Heart left ventricle (tissue), 16 donors: ENCODE results near the gene ARHGEF17. TPM values are rescaled to one million over a fixed set of nuclear protein-coding genes. Genes with fewer than 3 reads are reported as not detected.
A peak's percentile ranks its signal among the peaks of the same experiment; 100 is the strongest.

ENCODE experiments used
- ATAC-seq, 4 donors: fragments of 200-7000 bp; cut with Tn5 transposase; one replicate each; pipeline ENCODE4 v1.9.1; 2020 to 2022; ENCODE audit warnings: moderate library complexity in 4 of 4, mild to moderate bottlenecking in 3 of 4, moderate number of reproducible peaks in 1 of 4
- DNase-seq, 5 donors: peaks; one replicate each; pipeline ENCODE4 v3.0.0-alpha.2; 2020
- H3K27ac ChIP-seq, 12 donors: fragments of 200-600 bp; sonication (generic) in 4 of 12; one replicate each; pipeline versions ENCODE4 v1.5.0 to v1.8.0; 2016 to 2022; ENCODE audit warnings: mild to moderate bottlenecking in 2 of 12
- H3K27me3 ChIP-seq, 9 donors: fragments of 200-600 bp; sonication (generic) in 2 of 9; one replicate each; pipeline versions ENCODE4 v1.5.1 to v1.8.0; 2016 to 2022; ENCODE audit warnings: mild to moderate bottlenecking in 3 of 9
- H3K36me3 ChIP-seq, 9 donors: fragments of 200-600 bp; sonication (generic) in 2 of 9; one replicate each; pipeline versions ENCODE4 v1.5.0 to v1.8.0; 2018 to 2022; ENCODE audit warnings: mild to moderate bottlenecking in 2 of 9
- H3K4me1 ChIP-seq, 12 donors: fragments of 200-600 bp; sonication (generic) in 4 of 12; one replicate each; pipeline versions ENCODE4 v1.5.0 to v1.8.0; 2016 to 2022; ENCODE audit warnings: mild to moderate bottlenecking in 3 of 12
- H3K4me3 ChIP-seq, 12 donors: fragments of 200-600 bp; sonication (generic) in 4 of 12; one replicate each; pipeline versions ENCODE4 v1.5.0 to v1.8.0; 2017 to 2022; ENCODE audit warnings: mild to moderate bottlenecking in 9 of 12, moderate library complexity in 4 of 12
- H3K9me3 ChIP-seq, 12 donors: fragments of 200-600 bp; sonication (generic) in 4 of 12; one replicate each; pipeline versions ENCODE4 v1.5.0 to v1.8.0; 2016 to 2022; ENCODE audit warnings: mild to moderate bottlenecking in 1 of 12
- POLR2A ChIP-seq, 2 donors: fragments of 450-650 bp; IDR thresholded peaks; one replicate each; pipeline ENCODE4 v1.6.1; 2017; ENCODE audit warnings: antibody characterized with exemption in 2 of 2, mild to moderate bottlenecking in 2 of 2, moderate library complexity in 2 of 2
- WGBS, 4 donors: extraction: QIAGEN DNeasy Blood & Tissue Kit in 2 of 4; methylation state at CpG; one replicate each; pipeline versions ENCODE4 v1.1.5 to v1.1.7; 2013 to 2018; 5-methylcytosine and 5-hydroxymethylcytosine counted together
- intact Hi-C, 10 donors: fragments of 100-400 bp; cut with DNase I; formaldehyde crosslinking; loops; one replicate each; pipeline versions ENCODE4 v1.11.1 to v1.14.2; 2022
- polyA plus RNA-seq, 2 donors: library from polyadenylated mRNA; stranded (reverse); fragments of 200-250 nt; gene quantifications; one replicate each; pipeline ENCODE4 v1.2.3, GENCODE V29; 2013
- total RNA-seq, 9 donors: library from RNA; depleted of rRNA in 2 of 9; stranded (reverse); fragments of >200 nt in 2 of 9; fragmentation: NEBNext Ultra II Directional in 3 of 9; extraction: Animal tissue kit (Norgen Biotek cat#: 25700) in 3 of 9; gene quantifications; one replicate each; pipeline versions ENCODE4 v1.1.0 to v1.2.4, GENCODE V29; 2016 to 2023
- TF ChIP-seq, protein P1 (sequence below), 12 donors: fragments of 200-600 bp; sonication (generic) in 4 of 12; IDR thresholded peaks; one replicate each; pipeline versions ENCODE4 v1.5.0 to v1.8.0; 2018 to 2022; ENCODE audit warnings: antibody characterized with exemption in 12 of 12, mild to moderate bottlenecking in 5 of 12
- donor health status: ischemic (EF 13 %, LVEDD 7.1; RV severe dilation, severe dysfunction).
- donor health status: healthy with polysubstance abuse.
- donor health status: DM: no; HTN: yes; CAD: no.
- donor health status: DM: no; HTN: no; CAD: no.
- donor health status: ischemic (EF 25% LVEDD 6.9; RV normal size, moderate dysfunction).
- donor health status: ischemic (EF 25% LVEDD 5.7; RV mildly dilated, moderate dysfunction).
- donor health status: healthy.
- donor health status: DM: yes; HTN: yes; CAD: no.
- donor health status: ischemic (EF 35%, LVEDD 5.7; RV mildly dilated, moderate dysfunction).
- donor health status: nonischemic (EF 11% LVEDD 7.7; RV severe dilation, severe dysfunction).
- donor health status: DM: yes; HTN: yes; CAD: no.
- donor health status: PGD.
- donor health status: ischemic (EF 29% LVEDD 5.4; RV normal size, mild dysfunction).
- donor health status: nonischemic (EF 23%, LVEDD 6.1; RV moderate dilation, normal function).

The ARHGEF17 gene
- total and polyA plus RNA-seq, 11 donors = 27.5 to 83.9 (median 56.5) TPM

DNA sequence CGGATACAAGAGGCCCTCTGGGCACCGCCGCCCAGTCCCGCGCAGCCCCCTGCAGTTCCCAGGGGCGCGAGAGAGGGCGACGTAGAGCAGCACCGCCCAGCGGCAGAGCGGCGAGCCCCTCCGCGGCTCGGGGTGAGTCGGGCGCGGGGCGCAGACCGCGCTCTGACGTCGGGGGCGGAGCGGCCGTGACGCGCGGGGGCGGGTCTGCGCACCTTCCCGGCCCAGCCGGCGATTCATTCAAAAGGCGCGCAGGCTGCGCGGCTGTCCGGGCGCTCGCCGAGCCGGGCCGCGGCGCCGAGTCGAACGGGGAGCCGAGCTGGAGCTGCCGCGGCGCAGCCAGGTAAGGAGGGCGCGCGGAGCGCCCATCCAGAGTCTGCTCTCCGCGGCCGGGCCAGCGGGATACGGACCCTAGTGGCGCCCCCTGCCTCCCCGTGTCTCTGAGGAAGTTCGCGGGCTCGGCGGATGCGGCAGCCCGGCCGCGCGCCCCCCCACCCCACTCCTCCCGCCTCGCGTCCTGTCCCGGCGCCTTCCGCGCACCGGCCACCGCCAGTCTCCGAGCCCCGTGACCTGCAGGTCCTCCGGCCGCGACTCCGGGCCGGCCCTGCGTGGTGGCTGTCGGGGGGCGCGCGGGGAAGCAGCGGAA, 68.2 kb downstream of the ARHGEF17 start, which contains the start of gene RELT:
Gene RELT (plus strand): TSS at position 240 of the 643 bp plus-strand sequence. CDS start 12,738 bp downstream, outside the sequence.
- intact Hi-C loops = loop anchor here in 1 of 10 donors (1.0 to 10.0 kb wide), 2 partner anchors 69 to 289 kb away; no protein-coding TSS in a partner anchor
- 0 to 1% (median 1%) methylated on average over 10 to 96 of the region's 96 CpGs for WGBS, 4 donors

DNA sequence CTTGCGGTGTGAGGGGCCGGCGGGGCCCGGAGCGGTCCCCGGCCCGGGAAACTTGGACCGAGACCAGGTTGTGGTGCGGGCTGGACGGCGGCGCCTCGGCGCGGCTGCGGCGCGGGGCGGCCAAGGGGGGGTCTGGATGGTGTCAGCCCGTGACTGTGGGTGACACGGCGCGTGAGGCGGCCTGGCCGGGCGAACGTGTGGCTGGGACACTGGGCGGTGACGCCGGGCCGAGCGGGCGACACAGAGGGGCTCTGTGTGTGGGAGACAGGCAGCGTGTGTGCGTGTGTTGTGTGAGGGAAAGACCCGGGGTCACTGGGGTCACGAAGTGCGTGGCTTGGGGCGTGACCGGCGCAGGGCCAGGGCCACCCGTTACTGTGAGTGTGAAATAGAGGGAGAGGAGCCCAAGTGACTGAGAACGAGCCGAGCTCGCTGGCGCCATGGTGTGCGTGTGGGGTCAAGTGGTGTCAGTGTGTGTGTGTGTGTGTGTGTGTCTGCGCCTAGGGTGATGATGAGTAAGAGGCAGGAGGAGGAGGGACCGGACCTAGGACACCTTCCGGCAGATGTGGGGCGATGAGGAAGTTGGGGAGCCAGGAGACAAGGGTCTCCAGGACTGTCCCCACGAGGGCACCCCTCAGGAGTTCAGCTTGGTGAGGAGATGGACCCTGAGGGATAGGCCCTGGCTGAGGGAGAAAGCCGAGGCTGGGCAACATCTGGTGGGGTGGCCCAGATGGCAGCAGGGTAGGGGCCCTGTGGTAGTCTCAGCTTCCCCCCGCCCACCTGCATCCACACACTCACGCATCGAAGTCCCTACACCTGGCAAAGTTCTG, 68.9 kb downstream of the ARHGEF17 start:
- intact Hi-C loops = loop anchor here in 1 of 10 donors (1.0 to 10.0 kb wide), 2 partner anchors 70 to 288 kb away; no protein-coding TSS in a partner anchor
- no peak for TF ChIP-seq POLR2A (IDR thresholded peaks at IDR 0.05)
- TF ChIP-seq, protein P1, sequence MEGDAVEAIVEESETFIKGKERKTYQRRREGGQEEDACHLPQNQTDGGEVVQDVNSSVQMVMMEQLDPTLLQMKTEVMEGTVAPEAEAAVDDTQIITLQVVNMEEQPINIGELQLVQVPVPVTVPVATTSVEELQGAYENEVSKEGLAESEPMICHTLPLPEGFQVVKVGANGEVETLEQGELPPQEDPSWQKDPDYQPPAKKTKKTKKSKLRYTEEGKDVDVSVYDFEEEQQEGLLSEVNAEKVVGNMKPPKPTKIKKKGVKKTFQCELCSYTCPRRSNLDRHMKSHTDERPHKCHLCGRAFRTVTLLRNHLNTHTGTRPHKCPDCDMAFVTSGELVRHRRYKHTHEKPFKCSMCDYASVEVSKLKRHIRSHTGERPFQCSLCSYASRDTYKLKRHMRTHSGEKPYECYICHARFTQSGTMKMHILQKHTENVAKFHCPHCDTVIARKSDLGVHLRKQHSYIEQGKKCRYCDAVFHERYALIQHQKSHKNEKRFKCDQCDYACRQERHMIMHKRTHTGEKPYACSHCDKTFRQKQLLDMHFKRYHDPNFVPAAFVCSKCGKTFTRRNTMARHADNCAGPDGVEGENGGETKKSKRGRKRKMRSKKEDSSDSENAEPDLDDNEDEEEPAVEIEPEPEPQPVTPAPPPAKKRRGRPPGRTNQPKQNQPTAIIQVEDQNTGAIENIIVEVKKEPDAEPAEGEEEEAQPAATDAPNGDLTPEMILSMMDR (IDR thresholded peaks at IDR 0.05) = no peak
- peaks cover 0 to 65% (median 43%) of the 10 kb centered on the region in 12 donors for H3K4me1 ChIP-seq
- H3K27ac ChIP-seq = peak overlapping the region in 11 of 12 donors; percentile 52 to 92 (median 82)
- H3K9me3 ChIP-seq = no peaks in the 10 kb centered on the region
- H3K27me3 ChIP-seq = no peaks in the 10 kb centered on the region
- 10 to 14% (median 11%) methylated on average over 47 to 56 of the region's 56 CpGs for WGBS, 4 donors
- ATAC-seq (peak in 3 of 4 donors; percentile 7 to 23 (median 15)), DNase-seq (peak in 4 of 5 donors; percentile 60 to 74 (median 66))
- no peaks in the 10 kb centered on the region for H3K36me3 ChIP-seq
- H3K4me3 ChIP-seq = peak overlapping the region; percentile 58 to 92 (median 73)

More for the DNA sequence above, 68.2 kb downstream of the ARHGEF17 start, which contains the start of gene RELT:
- no peaks in the 10 kb centered on the region for H3K27me3 ChIP-seq
- ATAC-seq (peak; percentile 73 to 91 (median 90)), DNase-seq (peak; percentile 89 to 96 (median 91))
- H3K36me3 ChIP-seq = no peaks in the 10 kb centered on the region
- TF ChIP-seq, protein P1 (IDR thresholded peaks at IDR 0.05) = peak; percentile 77 to 98 (median 93)
- peak; percentile 68 to 97 for TF ChIP-seq POLR2A (IDR thresholded peaks at IDR 0.05)
- no peaks in the 10 kb centered on the region for H3K9me3 ChIP-seq
- H3K4me1 ChIP-seq = peaks cover 0 to 59% (median 39%) of the 10 kb centered on the region in 12 donors
- H3K27ac ChIP-seq = peak within 1 kb of the TSS in 11 of 12 donors; percentile 52 to 92 (median 82)
- H3K4me3 ChIP-seq = peak within 1 kb of the TSS; percentile 58 to 92 (median 73)

DNA sequence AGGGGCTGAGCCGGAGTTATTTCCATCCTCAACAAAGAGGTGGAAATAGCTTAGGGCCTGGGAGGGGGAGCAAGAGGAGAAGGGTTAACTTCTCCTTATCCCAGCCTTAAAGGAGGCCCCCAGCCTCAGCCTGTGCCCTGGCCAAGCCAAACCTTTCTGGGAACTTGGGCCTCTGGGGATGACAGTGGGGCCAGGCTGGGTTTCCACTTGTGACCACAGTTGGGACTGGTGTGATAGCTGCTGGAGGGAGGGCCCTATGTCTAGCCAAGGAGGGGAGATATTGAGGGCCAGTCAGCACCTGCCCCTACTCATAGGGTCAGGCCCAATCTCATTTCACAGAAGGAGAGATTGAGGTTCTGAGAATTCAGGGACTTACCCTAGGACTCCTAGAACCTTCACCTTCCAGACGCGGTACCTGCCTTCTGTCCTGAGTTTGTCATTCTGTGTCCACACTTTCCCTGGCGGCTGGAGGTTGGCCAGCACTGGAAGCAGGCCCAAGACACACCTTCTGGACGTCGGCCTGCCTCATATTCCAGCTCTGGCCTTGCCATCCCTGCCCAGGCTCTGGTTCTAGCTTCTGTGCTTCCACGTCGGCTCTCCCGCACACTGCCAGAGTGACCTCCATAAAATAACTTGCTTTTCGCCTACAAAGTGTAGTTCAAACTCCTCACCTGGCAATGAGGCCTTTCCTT, 71.3 kb downstream of the ARHGEF17 start:
- H3K27me3 ChIP-seq = no peaks in the 10 kb centered on the region
- intact Hi-C loops = loop anchor here in 1 of 10 donors (10.0 kb wide), 1 partner anchor 285 kb away; no protein-coding TSS in a partner anchor
- 51 to 68% (median 60%) methylated on average over 10 of the region's 10 CpGs for WGBS, 4 donors
- peaks cover 0 to 80% (median 51%) of the 10 kb centered on the region in 12 donors for H3K4me1 ChIP-seq
- ATAC-seq (no peak), DNase-seq (peak in 1 of 5 donors; percentile 58)
- H3K27ac ChIP-seq = peak overlapping the region in 4 of 12 donors; percentile 3 to 96 (median 26)
- H3K4me3 ChIP-seq = no peak overlapping the region
- H3K9me3 ChIP-seq = no peaks in the 10 kb centered on the region
- no peaks in the 10 kb centered on the region for H3K36me3 ChIP-seq
- TF ChIP-seq, protein P1 (IDR thresholded peaks at IDR 0.05) = no peak
- no peak for TF ChIP-seq POLR2A (IDR thresholded peaks at IDR 0.05)
